ENCODE data around the gene APOL1. TPM values are rescaled to one million over a fixed set of nuclear protein-coding genes. Genes with fewer than 3 reads are reported as not detected.

Gene APOL1
- total and polyA plus RNA-seq, 10 donors: 10.0 to 108 (median 44.7) TPM

GRCh38 chr22:36237462-36238372 is 15.2 kb upstream of the APOL1 start:
- Histone ChIP-seq H3K27ac (peak overlapping the region; percentile 76 to 96 (median 92)), H3K9me3 (peaks cover 0 to 4% (median 0%) of the 10 kb centered on the region in 8 donors), H3K36me3 (peaks cover 0 to 53% (median 20%) of the 10 kb centered on the region in 6 donors), H3K4me1 (peaks cover 31 to 74% (median 58%) of the 10 kb centered on the region in 6 donors), H3K27me3 (replicated peaks in 1 of 7) (no peaks in the 10 kb centered on the region), H3K4me3 (peak overlapping the region; percentile 43 to 88 (median 66))
- no peak for DNase-seq
- intact Hi-C loops (cut with DNase I; ENCODE audit: low total_unique reads): no loop called here
- no peak for TF ChIP-seq CTCF (IDR thresholded peaks at IDR 0.05 in 8 of 11, conservative IDR thresholded peaks at IDR 0.05 in 3 of 11)
- TF ChIP-seq POLR2AphosphoS5 (IDR thresholded peaks at IDR 0.05): peak in 1 of 3 donors; percentile 10
- 51 to 65% (median 59%) methylated on average over 12 of the region's 12 CpGs for WGBS, 5 donors

GRCh38 chr22:36238373-36239149 is 14.4 kb upstream of the APOL1 start:
- no peaks in the 10 kb centered on the region for H3K27me3 ChIP-seq (replicated peaks in 1 of 7)
- H3K36me3 ChIP-seq: peaks cover 0 to 44% (median 13%) of the 10 kb centered on the region in 6 donors
- 1 to 9% (median 4%) methylated on average over 5 of the region's 5 CpGs for WGBS, 5 donors
- TF ChIP-seq POLR2AphosphoS5 (IDR thresholded peaks at IDR 0.05) (no peak), CTCF (IDR thresholded peaks at IDR 0.05 in 8 of 11, conservative IDR thresholded peaks at IDR 0.05 in 3 of 11) (no peak), POLR2A (IDR thresholded peaks at IDR 0.05) (no peak)
- peaks cover 0 to 6% (median 0%) of the 10 kb centered on the region in 8 donors for H3K9me3 ChIP-seq
- peak overlapping the region; percentile 76 to 96 (median 92) for H3K27ac ChIP-seq
- DNase-seq: peak; percentile 79
- H3K4me3 ChIP-seq: peak overlapping the region; percentile 43 to 88 (median 66)
- peaks cover 31 to 67% (median 50%) of the 10 kb centered on the region in 6 donors for H3K4me1 ChIP-seq
- intact Hi-C loops (cut with DNase I; ENCODE audit: low total_unique reads): no loop called here

- intact Hi-C loops (cut with DNase I; ENCODE audit: low total_unique reads): no loop called here
- Histone ChIP-seq H3K9me3 (peaks cover 0 to 6% (median 0%) of the 10 kb centered on the region in 8 donors), H3K4me3 (peak overlapping the region; percentile 43 to 88 (median 66)), H3K27ac (peak overlapping the region; percentile 76 to 96 (median 92)), H3K36me3 (peaks cover 0 to 39% (median 11%) of the 10 kb centered on the region in 6 donors), H3K27me3 (replicated peaks in 1 of 7) (no peaks in the 10 kb centered on the region), H3K4me1 (peaks cover 31 to 62% (median 47%) of the 10 kb centered on the region in 6 donors)
- WGBS, 5 donors: 0 to 7% (median 1%) methylated on average over 4 of the region's 4 CpGs
- no peak for DNase-seq
- TF ChIP-seq POLR2AphosphoS5 (IDR thresholded peaks at IDR 0.05) (no peak), CTCF (IDR thresholded peaks at IDR 0.05 in 8 of 11, conservative IDR thresholded peaks at IDR 0.05 in 3 of 11) (no peak), POLR2A (IDR thresholded peaks at IDR 0.05) (no peak)
Measured at GRCh38 chr22:36239150-36239400, 13.9 kb upstream of the APOL1 start.
